HCT116 (cell line): Measurements from ENCODE around the gene HACE1.

Experiments used
- EZH2phosphoT487 ChIP-seq: fragments of 200-600 bp; IDR thresholded peaks from 2 replicates; pipeline ENCODE4 v1.6.1; 2018; ENCODE audit warnings: antibody characterized with exemption, borderline replicate concordance
- POLR2A ChIP-seq: IDR thresholded peaks from 2 replicates; pipeline ENCODE4 v1.7.0; 2011; ENCODE audit warnings: borderline replicate concordance; ENCODE audit not compliant: insufficient read depth, insufficient read length; ENCODE audit errors: extremely low read depth
- SRF ChIP-seq: IDR thresholded peaks from 2 replicates; pipeline ENCODE4 v1.6.1; 2012; ENCODE audit warnings: low read depth
- TF ChIP-seq, protein P1 (sequence below), 3 experiments: fragments of 200-600 bp in 1 of 3; sonication (generic) in 1 of 3; IDR thresholded peaks in 2 of 3; conservative IDR thresholded peaks in 1 of 3; 2 replicates each; pipeline ENCODE4 v1.5.1; 2012 to 2017; ENCODE audit warnings: low read depth in 2 of 3, low read length in 2 of 3, antibody characterized with exemption in 1 of 3, borderline replicate concordance in 1 of 3, control low read depth in 1 of 3, mild to moderate bottlenecking in 1 of 3, mixed read lengths in 1 of 3, mixed run types in 1 of 3, moderate library complexity in 1 of 3; ENCODE audit not compliant: insufficient read depth in 1 of 3
- TF ChIP-seq, protein P2 (sequence below): IDR thresholded peaks from 2 replicates; pipeline ENCODE4 v1.6.1; 2012

DNA sequence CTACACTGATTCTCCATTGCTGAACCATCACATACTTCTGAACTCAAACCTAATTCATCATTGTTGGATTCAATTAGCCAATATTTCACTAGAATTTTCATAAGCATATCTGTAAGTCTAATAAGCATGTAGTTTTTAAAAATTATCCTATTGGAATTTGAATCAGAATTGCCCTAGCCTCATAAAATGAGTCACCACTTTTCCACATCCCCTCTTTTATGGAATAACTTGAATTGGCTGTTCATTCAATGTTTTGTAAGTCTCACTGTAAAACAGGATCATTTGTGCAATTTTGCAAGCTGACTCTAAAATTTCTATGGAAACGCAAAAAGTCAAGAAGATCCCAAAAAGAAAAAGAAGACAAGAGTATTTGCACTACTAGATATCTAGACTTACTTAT is 141.0 kb downstream of the HACE1 start:
- TF ChIP-seq, protein P1, sequence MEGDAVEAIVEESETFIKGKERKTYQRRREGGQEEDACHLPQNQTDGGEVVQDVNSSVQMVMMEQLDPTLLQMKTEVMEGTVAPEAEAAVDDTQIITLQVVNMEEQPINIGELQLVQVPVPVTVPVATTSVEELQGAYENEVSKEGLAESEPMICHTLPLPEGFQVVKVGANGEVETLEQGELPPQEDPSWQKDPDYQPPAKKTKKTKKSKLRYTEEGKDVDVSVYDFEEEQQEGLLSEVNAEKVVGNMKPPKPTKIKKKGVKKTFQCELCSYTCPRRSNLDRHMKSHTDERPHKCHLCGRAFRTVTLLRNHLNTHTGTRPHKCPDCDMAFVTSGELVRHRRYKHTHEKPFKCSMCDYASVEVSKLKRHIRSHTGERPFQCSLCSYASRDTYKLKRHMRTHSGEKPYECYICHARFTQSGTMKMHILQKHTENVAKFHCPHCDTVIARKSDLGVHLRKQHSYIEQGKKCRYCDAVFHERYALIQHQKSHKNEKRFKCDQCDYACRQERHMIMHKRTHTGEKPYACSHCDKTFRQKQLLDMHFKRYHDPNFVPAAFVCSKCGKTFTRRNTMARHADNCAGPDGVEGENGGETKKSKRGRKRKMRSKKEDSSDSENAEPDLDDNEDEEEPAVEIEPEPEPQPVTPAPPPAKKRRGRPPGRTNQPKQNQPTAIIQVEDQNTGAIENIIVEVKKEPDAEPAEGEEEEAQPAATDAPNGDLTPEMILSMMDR (IDR thresholded peaks at IDR 0.05 in 2 of 3, conservative IDR thresholded peaks at IDR 0.05 in 1 of 3; ENCODE audit: borderline replicate concordance in 1 of 3, insufficient read depth in 1 of 3, low read depth in 2 of 3, low read length in 2 of 3), result no peak
- TF ChIP-seq EZH2phosphoT487, result no peak
- no peak for TF ChIP-seq SRF
- TF ChIP-seq POLR2A, result no peak
- TF ChIP-seq, protein P2, sequence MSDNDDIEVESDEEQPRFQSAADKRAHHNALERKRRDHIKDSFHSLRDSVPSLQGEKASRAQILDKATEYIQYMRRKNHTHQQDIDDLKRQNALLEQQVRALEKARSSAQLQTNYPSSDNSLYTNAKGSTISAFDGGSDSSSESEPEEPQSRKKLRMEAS, result no peak
